Kidney glomerular epithelial cell (primary cell): ENCODE results near the gene MYRF.

Experiments used
- DNase-seq: peaks from one replicate; lab custom pipeline; 2025; lab: John Stamatoyannopoulos, UW

Gene MYRF

GRCh38 chr11:61718621-61719302 is 33.7 kb upstream of the MYRF start:
- DNase-seq, result peak; percentile 42

DNA sequence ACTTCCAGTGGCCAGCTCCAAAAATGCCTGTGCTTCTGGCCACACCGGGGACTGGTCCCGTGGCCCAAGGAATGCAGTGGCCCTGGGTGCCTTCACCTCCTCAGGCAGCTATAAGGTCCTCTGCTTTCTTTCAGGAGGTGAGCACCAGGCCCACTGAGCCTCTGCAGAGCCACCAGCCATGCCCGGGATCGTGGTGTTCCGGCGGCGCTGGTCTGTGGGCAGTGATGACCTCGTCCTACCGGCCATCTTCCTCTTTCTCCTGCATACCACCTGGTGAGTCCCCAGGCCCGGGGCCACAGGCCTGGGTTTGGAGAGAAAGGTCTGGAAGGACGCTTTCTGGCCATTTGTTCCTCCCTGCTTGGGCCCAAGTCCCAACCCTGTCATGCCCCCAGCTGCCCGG is 32.5 kb upstream of the MYRF start:
- DNase-seq, result no peak

DNA sequence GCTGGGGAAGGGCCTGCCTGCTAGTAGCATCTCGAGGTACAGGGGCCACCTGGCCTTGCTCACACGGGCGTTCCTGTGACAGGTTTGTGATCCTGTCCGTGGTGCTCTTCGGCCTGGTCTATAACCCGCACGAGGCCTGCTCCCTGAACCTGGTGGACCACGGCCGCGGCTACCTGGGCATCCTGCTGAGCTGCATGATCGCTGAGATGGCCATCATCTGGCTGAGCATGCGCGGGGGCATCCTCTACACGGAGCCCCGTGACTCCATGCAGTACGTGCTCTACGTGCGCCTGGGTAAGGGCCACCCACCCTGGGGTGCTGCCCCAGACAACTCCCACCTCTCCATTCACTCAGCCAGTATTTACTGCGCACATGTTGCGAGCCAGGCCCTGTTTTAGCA is 31.8 kb upstream of the MYRF start:
- DNase-seq, result no peak

GRCh38 chr11:61724437-61724836 is 28.0 kb upstream of the MYRF start:
- no peak for DNase-seq

GRCh38 chr11:61725781-61726231 is 26.6 kb upstream of the MYRF start:
- no peak for DNase-seq

GRCh38 chr11:61726775-61727174 is 25.7 kb upstream of the MYRF start:
- no peak for DNase-seq

DNA sequence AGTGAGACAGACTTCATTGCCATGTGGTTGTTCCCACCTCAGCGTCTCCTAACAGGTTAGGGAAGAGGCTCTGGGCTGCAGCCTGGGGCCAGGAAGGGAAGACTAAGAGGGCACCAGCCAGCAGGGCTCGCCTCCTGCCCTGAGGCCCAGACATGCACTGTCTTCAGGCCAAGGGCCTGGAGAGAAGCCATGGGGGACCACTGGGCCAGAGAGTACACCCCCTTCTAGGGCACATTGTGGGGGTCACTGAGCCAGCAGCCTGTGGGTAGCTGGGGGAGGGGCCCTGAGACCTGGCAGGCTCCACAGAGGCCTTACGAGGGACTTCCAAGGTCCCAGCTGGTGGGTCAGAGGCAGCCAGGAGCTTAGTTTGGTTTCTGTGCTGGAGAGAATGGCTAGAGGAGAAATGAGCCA is 25.0 kb upstream of the MYRF start:
- no peak for DNase-seq

DNA sequence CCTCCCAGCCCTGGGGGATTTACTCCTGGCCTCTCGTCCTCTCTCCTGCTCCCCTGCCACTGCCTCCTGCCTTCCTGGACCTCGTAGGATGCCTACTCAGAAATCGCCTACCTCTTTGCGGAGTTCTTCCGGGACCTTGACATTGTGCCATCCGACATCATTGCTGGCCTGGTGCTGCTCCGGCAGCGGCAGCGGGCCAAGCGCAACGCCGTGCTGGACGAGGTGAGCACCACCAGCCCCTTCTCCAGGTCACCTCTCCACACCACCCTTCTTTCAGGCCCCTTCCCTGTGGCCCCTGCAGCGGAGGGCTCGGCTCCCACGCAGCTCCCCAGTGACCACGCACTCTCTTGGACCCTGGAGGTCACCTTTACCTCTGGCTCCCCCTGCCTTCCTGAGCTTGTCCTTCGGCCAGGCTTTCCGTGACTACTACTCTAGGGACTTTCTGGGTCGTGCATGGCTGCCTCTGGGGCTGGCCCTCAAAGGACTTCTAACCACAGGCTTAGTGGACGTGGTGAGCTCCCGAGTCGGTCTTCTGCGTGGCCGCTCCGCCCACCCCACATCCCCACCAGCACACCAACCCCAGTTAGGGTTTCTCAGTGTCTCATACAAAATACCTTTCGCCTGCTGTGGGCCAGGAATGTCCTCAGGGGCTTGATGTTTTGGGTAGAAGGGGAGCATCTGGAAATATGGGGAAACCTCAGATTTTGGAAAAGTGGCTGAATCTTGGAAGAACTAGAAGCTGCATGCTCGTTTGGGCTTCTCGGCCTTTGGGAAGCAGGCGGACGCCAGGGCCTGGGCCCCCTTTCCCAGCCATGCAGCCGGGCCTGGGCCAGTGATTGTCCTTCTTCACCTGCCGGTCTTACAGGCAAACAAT is 24.1 kb upstream of the MYRF start:
- DNase-seq, result peak; percentile 52

- DNase-seq, result peak; percentile 78
Measured at GRCh38 chr11:61728940-61729219, 23.6 kb upstream of the MYRF start.

DNA sequence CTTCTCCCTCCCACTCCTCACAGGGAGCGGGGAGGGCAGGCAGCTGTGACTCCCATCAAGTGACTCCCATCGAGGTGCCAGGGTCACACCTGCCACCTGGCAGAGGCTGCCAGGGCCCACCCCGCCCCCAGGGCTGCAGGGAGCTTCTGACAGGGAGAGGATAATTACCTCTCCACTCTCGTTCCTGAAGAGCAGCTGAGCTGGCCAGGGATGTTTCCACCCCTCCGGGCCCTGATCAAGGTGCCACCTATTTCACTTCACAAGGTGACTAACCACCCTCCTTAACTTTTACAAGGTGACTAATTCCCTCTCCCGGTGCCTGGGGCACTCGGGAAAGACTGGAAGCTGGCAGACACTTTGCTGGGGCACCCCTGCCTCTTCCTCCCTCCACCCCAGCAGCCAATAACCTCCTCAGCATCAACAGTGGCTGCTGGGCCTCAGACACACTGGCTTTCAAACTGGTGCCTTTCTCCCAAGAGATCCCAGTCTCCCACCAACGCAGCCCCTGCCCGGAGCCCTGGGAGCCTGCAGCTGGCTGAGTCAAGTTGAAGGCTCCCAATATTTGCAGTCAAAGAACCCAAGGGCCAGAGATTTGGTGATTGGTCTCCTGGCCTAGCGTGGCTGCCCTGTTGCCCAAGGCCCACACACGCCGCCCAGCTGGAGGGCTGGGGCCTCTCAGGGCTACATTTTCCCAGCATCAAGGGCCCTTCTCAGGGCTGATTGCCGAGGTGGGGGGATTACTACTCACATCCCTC is 22.0 kb upstream of the MYRF start:
- DNase-seq, result no peak

DNA sequence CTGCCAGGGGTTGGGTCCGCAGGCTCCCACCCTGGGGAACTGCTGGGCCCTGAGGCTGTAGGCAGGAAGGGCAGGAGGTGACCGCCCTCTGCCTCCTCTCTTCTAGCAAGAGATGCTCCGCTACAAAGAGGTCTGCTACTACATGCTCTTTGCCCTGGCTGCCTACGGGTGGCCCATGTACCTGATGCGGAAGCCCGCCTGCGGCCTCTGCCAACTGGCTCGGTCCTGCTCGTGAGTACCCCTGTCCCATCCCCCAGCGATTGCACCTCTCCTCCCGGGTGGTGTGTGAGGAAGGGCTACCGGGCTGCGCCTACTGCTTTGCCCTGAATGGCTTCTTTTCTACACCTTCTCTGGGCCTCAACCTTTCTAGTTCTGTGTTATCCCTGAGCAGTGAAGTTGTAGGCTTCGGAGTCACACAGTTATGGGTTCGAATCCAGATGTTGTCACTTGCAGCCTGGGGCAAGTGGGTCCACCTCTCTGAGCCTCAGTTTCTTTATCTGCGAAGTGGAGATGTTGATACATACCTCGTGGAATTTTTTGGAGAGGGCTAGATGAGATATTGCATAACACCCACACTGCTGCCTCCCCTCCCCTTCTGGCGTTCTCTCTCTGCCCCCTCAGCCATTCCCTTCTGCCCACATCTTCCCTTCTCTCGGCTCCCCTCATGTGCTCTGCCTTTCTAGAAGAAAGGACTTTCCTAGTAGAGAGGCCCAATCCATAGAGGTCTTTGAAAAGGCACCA is 21.1 kb upstream of the MYRF start:
- no peak for DNase-seq

DNA sequence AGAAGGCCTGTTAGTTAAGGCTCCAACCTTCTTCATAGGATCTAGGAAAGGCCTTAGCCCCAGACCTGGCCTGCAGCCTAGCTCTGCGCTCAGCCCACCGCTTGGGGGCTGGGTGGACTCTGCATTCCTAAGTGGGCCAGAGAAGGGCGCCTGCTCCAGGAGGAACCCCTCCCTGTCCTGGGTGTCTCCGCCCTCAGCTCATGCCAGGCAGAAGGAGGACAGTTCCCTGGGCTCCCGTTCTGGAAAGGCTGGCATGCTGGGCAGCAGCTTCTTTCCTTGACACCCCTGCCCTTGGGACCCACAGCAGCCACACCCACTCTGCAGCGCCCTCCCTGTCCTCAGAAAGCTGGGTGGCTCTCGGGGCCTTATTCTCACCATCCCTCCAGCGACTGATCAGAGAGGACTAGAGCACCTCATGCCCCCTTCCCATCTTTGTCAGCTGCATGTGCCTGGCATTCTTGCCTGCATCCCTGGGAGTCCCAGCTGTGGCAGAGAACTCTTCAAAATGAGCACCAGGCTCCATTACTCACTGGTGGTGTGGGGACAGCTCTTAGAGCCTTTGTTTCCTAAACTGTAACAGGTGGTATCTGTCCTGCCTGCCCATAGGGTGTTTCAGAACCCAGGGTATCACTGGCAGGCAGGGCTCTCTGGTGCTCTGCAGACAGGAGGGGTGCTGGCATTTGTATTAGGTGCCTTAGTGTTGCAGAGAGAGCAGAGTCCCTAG is 20.3 kb upstream of the MYRF start:
- no peak for DNase-seq

DNA sequence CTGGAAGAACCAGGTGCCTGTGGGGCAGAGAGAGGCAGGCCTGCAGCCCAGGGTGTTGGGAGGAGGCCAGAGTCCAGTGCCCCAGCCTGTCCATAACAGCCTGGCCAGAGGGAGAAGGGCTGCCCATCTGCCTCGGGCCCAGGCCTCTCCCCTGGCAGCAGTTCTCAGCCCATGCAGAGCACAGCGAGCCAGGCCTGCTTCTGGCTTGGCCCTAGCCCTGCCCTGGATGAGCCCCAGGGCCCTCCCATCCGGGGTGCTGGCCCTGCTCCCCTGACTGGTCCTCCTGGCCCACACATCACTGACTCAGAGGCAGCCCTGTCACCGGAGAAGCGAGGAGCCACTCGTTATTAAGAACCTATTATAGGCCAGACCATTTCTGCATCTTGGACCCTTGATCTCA is 19.7 kb upstream of the MYRF start:
- DNase-seq, result no peak

GRCh38 chr11:61733120-61733978 is 19.1 kb upstream of the MYRF start:
- DNase-seq, result peak; percentile 41

GRCh38 chr11:61734767-61735166 is 17.7 kb upstream of the MYRF start:
- DNase-seq, result no peak

DNA sequence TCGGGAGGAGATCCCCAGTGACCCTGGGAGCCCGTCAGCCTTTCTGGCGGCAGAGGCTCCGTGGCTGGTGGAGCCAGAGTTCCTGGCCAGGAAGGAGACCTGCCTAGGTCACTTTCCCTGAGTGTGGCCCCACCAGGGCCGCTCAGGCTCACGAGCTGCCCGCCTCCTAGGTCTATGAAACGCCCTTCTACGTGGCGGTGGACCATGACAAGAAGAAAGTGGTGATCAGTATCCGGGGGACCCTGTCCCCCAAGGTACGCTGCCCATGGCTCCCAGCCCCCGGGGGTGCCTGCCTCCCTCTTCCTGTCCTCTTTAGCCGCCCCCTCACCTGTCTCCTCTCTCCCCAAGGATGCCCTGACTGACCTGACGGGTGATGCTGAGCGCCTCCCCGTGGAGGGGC is 17.0 kb upstream of the MYRF start:
- no peak for DNase-seq

- no peak for DNase-seq
Measured at GRCh38 chr11:61736310-61736709, 16.1 kb upstream of the MYRF start.

DNA sequence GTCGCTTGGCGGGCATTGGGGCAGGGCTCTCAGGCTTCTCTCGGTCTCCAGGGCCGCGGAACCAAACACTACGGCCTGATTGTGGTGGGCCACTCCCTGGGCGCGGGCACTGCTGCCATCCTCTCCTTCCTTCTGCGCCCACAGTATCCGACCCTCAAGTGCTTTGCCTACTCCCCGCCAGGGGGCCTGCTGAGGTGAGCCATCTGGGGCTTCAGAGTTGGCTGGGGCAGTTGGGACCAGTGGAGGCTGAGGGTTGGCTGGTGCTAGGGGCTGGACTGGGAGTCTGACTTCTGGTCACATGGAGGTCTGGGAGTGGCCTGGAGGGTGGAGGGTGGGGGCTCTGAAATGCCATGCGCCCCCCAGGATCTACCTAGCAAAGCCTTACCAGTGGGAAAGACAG is 15.3 kb upstream of the MYRF start:
- no peak for DNase-seq

DNA sequence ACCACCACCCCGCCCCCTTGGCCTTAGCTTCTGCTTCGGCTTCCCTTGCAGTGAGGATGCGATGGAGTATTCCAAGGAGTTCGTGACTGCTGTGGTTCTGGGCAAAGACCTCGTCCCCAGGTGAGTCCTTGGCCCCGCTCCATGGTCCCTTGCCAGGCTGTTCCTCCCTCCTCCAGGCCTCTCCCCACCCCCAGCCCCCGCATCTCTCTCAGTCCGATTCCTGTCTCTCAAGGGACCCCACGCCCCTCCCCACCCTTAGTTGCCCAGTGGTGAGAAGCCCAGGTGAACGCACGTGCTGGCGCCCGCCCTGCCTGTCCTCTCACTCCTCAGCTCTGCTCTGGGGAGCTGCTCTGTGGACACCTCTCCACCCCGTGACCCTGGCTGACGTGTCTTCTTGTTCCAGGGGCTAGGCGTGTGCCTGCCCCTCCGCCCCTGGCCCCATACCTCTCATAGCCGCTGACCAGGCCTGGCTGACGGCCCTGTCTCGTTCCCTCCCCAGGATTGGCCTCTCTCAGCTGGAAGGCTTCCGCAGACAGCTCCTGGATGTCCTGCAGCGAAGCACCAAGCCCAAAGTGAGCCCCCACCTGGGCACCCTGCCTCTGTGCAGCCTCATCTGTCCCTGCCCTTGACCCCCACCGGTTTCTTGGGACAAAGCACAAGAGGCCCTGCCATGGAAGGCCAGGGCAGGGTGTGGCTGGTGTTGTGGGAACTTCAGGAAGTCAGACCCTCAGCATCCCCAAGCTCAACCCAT is 14.6 kb upstream of the MYRF start:
- DNase-seq, result no peak

GRCh38 chr11:61738776-61739175 is 13.7 kb upstream of the MYRF start:
- no peak for DNase-seq
